Small intestine (tissue), 7 donors: ENCODE results near the gene PHLDA3. TPM values are rescaled to one million over a fixed set of nuclear protein-coding genes. Genes with fewer than 3 reads are reported as not detected.

ENCODE experiments used
- DNase-seq, 2 donors: peaks; one replicate each; pipeline versions ENCODE4 v3.0.0 to v3.0.0-alpha.2; 2013
- FAIRE-seq: peaks from 2 replicates; lab custom pipeline; 2012; peaks lifted over from hg19 to GRCh38; lab: Jason Lieb, UNC
- H3K27ac ChIP-seq, 3 donors: one replicate each; pipeline ENCODE4 v1.5.1; 2013; ENCODE audit warnings: low read length in 2 of 3, mild to moderate bottlenecking in 2 of 3, control low read depth in 1 of 3, inconsistent platforms in 1 of 3, low read depth in 1 of 3, moderate library complexity in 1 of 3
- H3K27me3 ChIP-seq, 3 donors: one replicate each; pipeline ENCODE4 v1.6.1; 2013; ENCODE audit warnings: low read length in 3 of 3, inconsistent platforms in 1 of 3; ENCODE audit not compliant: control insufficient read depth in 3 of 3, insufficient read depth in 3 of 3
- H3K36me3 ChIP-seq, 3 donors: one replicate each; pipeline ENCODE4 v1.6.1; 2013; ENCODE audit warnings: low read length in 3 of 3, inconsistent platforms in 1 of 3, low read depth in 1 of 3, mild to moderate bottlenecking in 1 of 3, moderate library complexity in 1 of 3; ENCODE audit not compliant: control insufficient read depth in 3 of 3, insufficient read depth in 2 of 3
- H3K4me1 ChIP-seq, 3 donors: one replicate each; pipeline ENCODE4 v1.6.1; 2013; ENCODE audit warnings: low read length in 2 of 3, inconsistent platforms in 1 of 3, low read depth in 1 of 3, mild to moderate bottlenecking in 1 of 3, moderate library complexity in 1 of 3; ENCODE audit not compliant: control insufficient read depth in 3 of 3, insufficient read depth in 2 of 3
- H3K4me3 ChIP-seq, 3 donors: one replicate each; pipeline ENCODE4 v1.5.1; 2013; ENCODE audit warnings: low read length in 3 of 3, control low read depth in 1 of 3, inconsistent platforms in 1 of 3, low read depth in 1 of 3, mild to moderate bottlenecking in 1 of 3, moderate library complexity in 1 of 3
- H3K9me3 ChIP-seq, 2 donors: one replicate each; pipeline ENCODE4 v1.6.1; 2013; ENCODE audit warnings: low read depth in 1 of 2, low read length in 1 of 2; ENCODE audit not compliant: control insufficient read depth in 2 of 2, insufficient read depth in 1 of 2
- WGBS, 3 donors: extraction: QIAGEN DNeasy Blood & Tissue Kit; methylation state at CpG; one replicate each; pipeline ENCODE4 v1.1.7; 2013; 5-methylcytosine and 5-hydroxymethylcytosine counted together
- polyA plus RNA-seq, 4 donors: library from polyadenylated mRNA; stranded (reverse) in 3 of 4; unstranded in 1 of 4; fragments of 200-250 nt in 3 of 4; fragments of 120-200 nt in 1 of 4; gene quantifications; one replicate each; pipeline versions ENCODE4 v1.2.1 to v1.2.3, GENCODE V29; 2013
- donor health status: healthy with polysubstance abuse.
- donor health status: control.
- donor health status: control.
- donor health status: Bipolar disorder and iron deficiency.
- donor health status: healthy.

PHLDA3 gene
- polyA plus RNA-seq, 4 donors = 0.89 to 13.3 (median 5.0) TPM

- H3K27ac ChIP-seq = peak within 1 kb of the TSS; percentile 79 to 81 (median 81)
- H3K36me3 ChIP-seq = peaks cover 0 to 9% (median 0%) of the 10 kb centered on the region in 3 donors
- no peaks in the 10 kb centered on the region for H3K27me3 ChIP-seq
- no peaks in the 10 kb centered on the region for H3K9me3 ChIP-seq
- peaks cover 4 to 48% (median 4%) of the 10 kb centered on the region in 3 donors for H3K4me1 ChIP-seq
- 1% methylated on average over 61 to 71 of the region's 71 CpGs for WGBS, 3 donors
- H3K4me3 ChIP-seq = peak within 1 kb of the TSS; percentile 66 to 88 (median 80)
- FAIRE-seq (no peak), DNase-seq (peak; percentile 85 to 94)
Observed at GRCh38 chr1:201506557-201507359, 37.8 kb upstream of the PHLDA3 start, which contains the start of gene CSRP1. CSRP1 (minus strand) TSS chr1:201507123; CDS start chr1:201496303, 10,820 bp downstream.

GRCh38 chr1:201506092-201506491, 37.1 kb upstream of the PHLDA3 start:
- Histone ChIP-seq H3K4me1 (peaks cover 4 to 52% (median 8%) of the 10 kb centered on the region in 3 donors), H3K27me3 (no peaks in the 10 kb centered on the region), H3K9me3 (no peaks in the 10 kb centered on the region), H3K4me3 (peak overlapping the region; percentile 66 to 88 (median 80)), H3K27ac (peak overlapping the region; percentile 39 to 81 (median 81)), H3K36me3 (peaks cover 0 to 9% (median 0%) of the 10 kb centered on the region in 3 donors)
- DNase-seq (no peak), FAIRE-seq (no peak)
- WGBS, 3 donors = 27 to 53% (median 42%) methylated on average over 3 of the region's 3 CpGs

DNA sequence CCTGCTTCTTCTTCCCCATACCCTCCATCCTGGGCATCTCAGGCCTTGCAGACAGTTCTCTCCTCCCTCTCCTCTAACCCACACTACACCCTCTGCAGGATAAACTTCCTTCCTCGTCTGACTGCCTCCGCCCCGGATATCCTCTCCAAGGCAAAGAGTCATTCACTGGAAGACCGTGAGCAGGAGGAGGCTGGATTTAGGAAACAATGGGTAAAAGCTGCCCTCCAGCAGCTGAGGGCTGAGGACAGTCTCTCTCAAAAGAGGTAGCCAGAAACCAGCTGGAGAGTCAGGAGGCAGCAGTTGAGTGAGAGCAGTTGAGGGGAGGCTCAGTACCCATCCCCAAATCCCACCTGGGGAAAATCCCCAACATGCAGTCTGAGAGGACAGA, 36.5 kb upstream of the PHLDA3 start:
- H3K4me1 ChIP-seq = peaks cover 4 to 58% (median 10%) of the 10 kb centered on the region in 3 donors
- H3K4me3 ChIP-seq = peak overlapping the region in 2 of 3 donors; percentile 66 to 80
- DNase-seq = peak; percentile 43 to 47
- no peak for FAIRE-seq
- whole genome bisulfite sequencing, 3 donors = 8 to 27% (median 17%) methylated on average over 4 of the region's 4 CpGs
- peak overlapping the region; percentile 50 to 81 (median 81) for H3K27ac ChIP-seq
- H3K36me3 ChIP-seq = peaks cover 0 to 9% (median 0%) of the 10 kb centered on the region in 3 donors
- H3K9me3 ChIP-seq = no peaks in the 10 kb centered on the region
- no peaks in the 10 kb centered on the region for H3K27me3 ChIP-seq

- H3K4me1 ChIP-seq = peaks cover 4 to 64% (median 10%) of the 10 kb centered on the region in 3 donors
- H3K27ac ChIP-seq = peak overlapping the region in 2 of 3 donors; percentile 81
- peak overlapping the region in 1 of 3 donors; percentile 66 for H3K4me3 ChIP-seq
- DNase-seq = no peak
- no peak for FAIRE-seq
- H3K9me3 ChIP-seq = no peaks in the 10 kb centered on the region
- H3K36me3 ChIP-seq = peaks cover 0 to 13% (median 0%) of the 10 kb centered on the region in 3 donors
- WGBS, 3 donors = 83 to 89% (median 84%) methylated on average over 9 of the region's 9 CpGs
- no peaks in the 10 kb centered on the region for H3K27me3 ChIP-seq
Observed at GRCh38 chr1:201504799-201505502, 36.0 kb upstream of the PHLDA3 start.

- peaks cover 0 to 16% (median 0%) of the 10 kb centered on the region in 3 donors for H3K36me3 ChIP-seq
- 73 to 89% (median 78%) methylated on average over 3 of the region's 3 CpGs for WGBS, 3 donors
- no peak for FAIRE-seq
- no peaks in the 10 kb centered on the region for H3K27me3 ChIP-seq
- DNase-seq = no peak
- H3K27ac ChIP-seq = peak overlapping the region; percentile 28 to 81 (median 76)
- no peaks in the 10 kb centered on the region for H3K9me3 ChIP-seq
- H3K4me1 ChIP-seq = peaks cover 4 to 66% (median 10%) of the 10 kb centered on the region in 3 donors
- H3K4me3 ChIP-seq = no peak overlapping the region
Observed at GRCh38 chr1:201504179-201504631, 35.2 kb upstream of the PHLDA3 start.

GRCh38 chr1:201503397-201504176, 34.6 kb upstream of the PHLDA3 start:
- DNase-seq (peak in 1 of 2 donors; percentile 80), FAIRE-seq (no peak)
- WGBS, 3 donors = 59 to 85% (median 73%) methylated on average over 13 of the region's 13 CpGs
- Histone ChIP-seq H3K4me3 (no peak overlapping the region), H3K9me3 (no peaks in the 10 kb centered on the region), H3K27ac (peak overlapping the region; percentile 28 to 81 (median 76)), H3K36me3 (peaks cover 0 to 22% (median 0%) of the 10 kb centered on the region in 3 donors), H3K27me3 (no peaks in the 10 kb centered on the region), H3K4me1 (peaks cover 4 to 66% (median 10%) of the 10 kb centered on the region in 3 donors)

- no peaks in the 10 kb centered on the region for H3K9me3 ChIP-seq
- no peak for FAIRE-seq
- peaks cover 1 to 62% (median 10%) of the 10 kb centered on the region in 3 donors for H3K4me1 ChIP-seq
- peaks cover 0 to 30% (median 0%) of the 10 kb centered on the region in 3 donors for H3K36me3 ChIP-seq
- H3K27me3 ChIP-seq = no peaks in the 10 kb centered on the region
- H3K4me3 ChIP-seq = no peak overlapping the region
- 54 to 75% (median 65%) methylated on average over 3 of the region's 3 CpGs for WGBS, 3 donors
- DNase-seq = no peak
- peak overlapping the region; percentile 18 to 76 (median 56) for H3K27ac ChIP-seq
Observed at GRCh38 chr1:201502511-201502857, 33.5 kb upstream of the PHLDA3 start.
